Adrenal gland (tissue), 5 donors: ENCODE data around the gene STK31.

Experiments
- POLR2A ChIP-seq, 2 donors: fragments of 450-650 bp; IDR thresholded peaks; one replicate each; pipeline ENCODE4 v1.6.1; 2017; ENCODE audit warnings: antibody characterized with exemption in 2 of 2, mild to moderate bottlenecking in 2 of 2, moderate library complexity in 1 of 2
- TF ChIP-seq, protein P1 (sequence below), 6 experiments: fragments of 450-650 bp in 4 of 6; fragments of 200-600 bp in 2 of 6; sonication (generic) in 1 of 6; IDR thresholded peaks; 1 replicate in 5 of 6; 2 replicates in 1 of 6; pipeline versions ENCODE4 v1.5.1 to v1.8.0; 2016 to 2021; ENCODE audit warnings: antibody characterized with exemption in 6 of 6, mild to moderate bottlenecking in 2 of 6, moderate library complexity in 1 of 6
- donor health status: DM: no; HTN: no; CAD: no.

DNA sequence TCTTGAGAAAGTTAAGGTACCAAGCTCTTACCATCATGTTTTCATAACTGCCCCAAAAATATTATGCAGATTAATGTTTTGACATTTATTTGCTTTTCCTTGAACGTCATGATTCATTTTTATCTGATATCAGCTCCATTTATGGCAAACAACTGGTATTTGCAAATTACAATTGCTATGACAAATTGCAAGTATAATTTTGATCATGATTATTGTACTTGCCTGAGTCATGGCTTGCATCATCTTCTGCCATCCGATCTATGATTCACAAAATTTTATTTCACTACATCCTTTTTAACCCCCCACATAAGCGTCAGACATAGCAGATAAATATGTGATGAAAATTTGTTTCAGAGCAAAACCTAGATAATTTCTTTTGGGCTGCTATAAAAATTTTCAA lies 155.0 kb downstream of the STK31 start:
- TF ChIP-seq, protein P1, sequence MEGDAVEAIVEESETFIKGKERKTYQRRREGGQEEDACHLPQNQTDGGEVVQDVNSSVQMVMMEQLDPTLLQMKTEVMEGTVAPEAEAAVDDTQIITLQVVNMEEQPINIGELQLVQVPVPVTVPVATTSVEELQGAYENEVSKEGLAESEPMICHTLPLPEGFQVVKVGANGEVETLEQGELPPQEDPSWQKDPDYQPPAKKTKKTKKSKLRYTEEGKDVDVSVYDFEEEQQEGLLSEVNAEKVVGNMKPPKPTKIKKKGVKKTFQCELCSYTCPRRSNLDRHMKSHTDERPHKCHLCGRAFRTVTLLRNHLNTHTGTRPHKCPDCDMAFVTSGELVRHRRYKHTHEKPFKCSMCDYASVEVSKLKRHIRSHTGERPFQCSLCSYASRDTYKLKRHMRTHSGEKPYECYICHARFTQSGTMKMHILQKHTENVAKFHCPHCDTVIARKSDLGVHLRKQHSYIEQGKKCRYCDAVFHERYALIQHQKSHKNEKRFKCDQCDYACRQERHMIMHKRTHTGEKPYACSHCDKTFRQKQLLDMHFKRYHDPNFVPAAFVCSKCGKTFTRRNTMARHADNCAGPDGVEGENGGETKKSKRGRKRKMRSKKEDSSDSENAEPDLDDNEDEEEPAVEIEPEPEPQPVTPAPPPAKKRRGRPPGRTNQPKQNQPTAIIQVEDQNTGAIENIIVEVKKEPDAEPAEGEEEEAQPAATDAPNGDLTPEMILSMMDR (IDR thresholded peaks at IDR 0.05), result no peak
- no peak for TF ChIP-seq POLR2A (IDR thresholded peaks at IDR 0.05)
